ENCODE measurements around the gene LMAN2. TPM values are rescaled to one million over a fixed set of nuclear protein-coding genes. Genes with fewer than 3 reads are reported as not detected.

Gene LMAN2
- total RNA-seq, 1 experiment from 2014 or later = 106 TPM

GRCh38 chr5:177366528-177367322, 15.3 kb upstream of the LMAN2 start:
- H2BK15ac ChIP-seq (ENCODE audit: low read depth, low read length) = no peak overlapping the region
- Mint-ChIP-seq H3K27ac (peak overlapping the region; percentile 86 to 96 (median 95); a peak in 6 of 7 replicates), H3K9me3 (no peaks in the 10 kb centered on the region; a peak in 1 of 5 replicates), H3K27me3 (ENCODE audit: low read depth) (peaks cover 36% of the 10 kb centered on the region), H3K4me1 (peaks cover 43 to 69% of the 10 kb centered on the region in 2 experiments), H3K36me3 (ENCODE audit: insufficient read depth in 1 of 3, low read depth in 3 of 3) (peaks cover 8 to 10% (median 8%) of the 10 kb centered on the region in 3 experiments), H3K4me3 (peak overlapping the region; percentile 76 to 90)
- no peaks in the 10 kb centered on the region for H3K9me3 ChIP-seq (ENCODE audit: control insufficient read depth, low read depth, low read length)
- no peak overlapping the region for H3K23ac ChIP-seq (ENCODE audit: insufficient read length, low read depth, low read length)
- DNase-seq = peak; percentile 97
- no peak overlapping the region for H4K5ac ChIP-seq (ENCODE audit: insufficient read length, low read depth, low read length)
- TF ChIP-seq, protein P1, sequence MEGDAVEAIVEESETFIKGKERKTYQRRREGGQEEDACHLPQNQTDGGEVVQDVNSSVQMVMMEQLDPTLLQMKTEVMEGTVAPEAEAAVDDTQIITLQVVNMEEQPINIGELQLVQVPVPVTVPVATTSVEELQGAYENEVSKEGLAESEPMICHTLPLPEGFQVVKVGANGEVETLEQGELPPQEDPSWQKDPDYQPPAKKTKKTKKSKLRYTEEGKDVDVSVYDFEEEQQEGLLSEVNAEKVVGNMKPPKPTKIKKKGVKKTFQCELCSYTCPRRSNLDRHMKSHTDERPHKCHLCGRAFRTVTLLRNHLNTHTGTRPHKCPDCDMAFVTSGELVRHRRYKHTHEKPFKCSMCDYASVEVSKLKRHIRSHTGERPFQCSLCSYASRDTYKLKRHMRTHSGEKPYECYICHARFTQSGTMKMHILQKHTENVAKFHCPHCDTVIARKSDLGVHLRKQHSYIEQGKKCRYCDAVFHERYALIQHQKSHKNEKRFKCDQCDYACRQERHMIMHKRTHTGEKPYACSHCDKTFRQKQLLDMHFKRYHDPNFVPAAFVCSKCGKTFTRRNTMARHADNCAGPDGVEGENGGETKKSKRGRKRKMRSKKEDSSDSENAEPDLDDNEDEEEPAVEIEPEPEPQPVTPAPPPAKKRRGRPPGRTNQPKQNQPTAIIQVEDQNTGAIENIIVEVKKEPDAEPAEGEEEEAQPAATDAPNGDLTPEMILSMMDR (conservative IDR thresholded peaks at IDR 0.05) = no peak
- peak overlapping the region; percentile 82 for H3K18ac ChIP-seq (ENCODE audit: insufficient read length, low read depth, low read length)
- H3K27ac ChIP-seq (ENCODE audit: insufficient read length, low read depth, low read length) = peak overlapping the region; percentile 16
- peaks cover 15% of the 10 kb centered on the region; the same call in 1 of the 2 replicates for H3K4me1 ChIP-seq (ENCODE audit: insufficient read depth, low read length)
- H2BK20ac ChIP-seq (ENCODE audit: low read depth, low read length, poor library complexity, severe bottlenecking) = no peak overlapping the region
- no peaks in the 10 kb centered on the region for H4K20me1 ChIP-seq (ENCODE audit: control insufficient read depth, insufficient read depth, insufficient read length)
- no peak overlapping the region for H2BK5ac ChIP-seq (ENCODE audit: insufficient read length, low read length)
- H2AK5ac ChIP-seq (ENCODE audit: insufficient read length, low read length) = no peak overlapping the region
- H4K8ac ChIP-seq (replicated peaks; ENCODE audit: insufficient read length, low read depth, low read length) = no peak overlapping the region
- no peak overlapping the region for H2BK12ac ChIP-seq (ENCODE audit: insufficient read length, low read depth, low read length)
- H3K9ac ChIP-seq (ENCODE audit: extremely low read depth, insufficient read length, low read length) = peak overlapping the region; percentile 2
- no peak overlapping the region for H2AFZ ChIP-seq (ENCODE audit: low read length)
- H3K4ac ChIP-seq (ENCODE audit: low read depth, low read length) = no peak overlapping the region
- H3K23me2 ChIP-seq (ENCODE audit: insufficient read length, low read depth, low read length, poor library complexity, severe bottlenecking) = peaks cover 13% of the 10 kb centered on the region
- no peak overlapping the region for H3T11ph ChIP-seq (ENCODE audit: low read length)
- no peak overlapping the region for H3K56ac ChIP-seq (ENCODE audit: insufficient read length, low read depth, low read length)
- H3K79me1 ChIP-seq (ENCODE audit: insufficient read depth, low read depth, low read length, poor library complexity, severe bottlenecking) = no peaks in the 10 kb centered on the region
- no peaks in the 10 kb centered on the region for H3K79me2 ChIP-seq (ENCODE audit: insufficient read depth, low read length)
- no peak overlapping the region for H4K91ac ChIP-seq (ENCODE audit: insufficient read length, low read depth, low read length)
- H3K4me2 ChIP-seq (ENCODE audit: insufficient read depth, insufficient read length, low read length) = peak overlapping the region; percentile 46
- H3K27me3 ChIP-seq (ENCODE audit: insufficient read depth, low read length) = no peaks in the 10 kb centered on the region; the same call in 1 of the 2 replicates
- peak overlapping the region; percentile 77 for H3K14ac ChIP-seq (ENCODE audit: insufficient read depth, low read length)
- H2BK120ac ChIP-seq (ENCODE audit: low read depth, low read length, poor library complexity, severe bottlenecking) = no peak overlapping the region
- WGBS (ENCODE audit: extremely low coverage, insufficient read length, low lambda C conversion rate) = no CpG with 5 or more reads among the region's 36 CpGs
